ENCODE results near the gene PIP5K1C. TPM values are rescaled to one million over a fixed set of nuclear protein-coding genes. Genes with fewer than 3 reads are reported as not detected.
"Not testable (repeated sequence)": the region's sequence is repeated elsewhere in the genome, so short reads cannot be mapped to it uniquely, and the experiment has no call there.

Gene PIP5K1C
- polyA plus RNA-seq, 3 donors = 19.7 to 30.2 (median 28.9) TPM

DNA sequence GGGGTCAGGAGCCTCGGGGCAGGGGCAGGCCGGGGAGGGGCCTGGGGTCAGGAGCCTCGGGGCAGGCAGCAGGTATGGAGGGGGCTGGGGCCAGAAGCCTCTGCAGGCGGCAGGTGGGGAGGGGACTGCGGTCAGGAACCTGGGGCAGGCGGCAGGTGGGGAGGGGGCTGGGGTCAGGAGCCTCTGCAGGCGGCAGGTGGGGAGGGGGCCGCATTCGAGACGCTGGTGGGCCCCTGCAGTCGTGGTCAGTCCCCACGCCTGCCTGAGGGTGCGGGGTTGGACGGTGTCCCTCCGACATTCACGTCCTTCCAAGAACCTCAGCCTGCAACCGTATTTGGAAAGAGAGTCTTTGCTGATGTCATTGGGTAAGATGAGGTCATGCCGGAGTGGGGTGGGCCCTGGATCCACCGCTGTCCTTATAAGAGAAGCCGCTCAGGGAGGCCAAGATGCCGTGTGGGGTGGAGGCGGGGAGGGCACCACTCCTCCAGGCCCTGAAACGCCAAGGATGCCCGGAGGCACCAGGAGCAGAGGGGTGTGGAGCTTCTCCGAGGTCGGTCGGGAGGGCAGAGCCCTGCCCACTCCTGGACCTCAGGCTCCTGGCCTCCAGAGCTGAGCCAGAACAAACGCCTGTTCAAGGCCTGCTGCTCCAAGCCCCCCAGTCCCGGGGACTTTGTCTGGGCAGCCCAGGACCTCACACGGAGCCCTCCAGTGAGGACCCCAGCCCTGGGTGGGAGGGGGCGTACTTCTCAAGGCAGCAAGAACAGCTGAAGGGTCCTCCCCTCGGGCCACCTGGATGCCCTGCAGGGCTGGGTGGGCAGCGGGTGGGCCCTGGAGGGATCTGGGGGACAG is 30.1 kb downstream of the PIP5K1C start:
- DNase-seq (ENCODE audit: extremely low read depth in 1 of 11, low read depth in 9 of 11, low spot score in 4 of 11) = no peak

DNA sequence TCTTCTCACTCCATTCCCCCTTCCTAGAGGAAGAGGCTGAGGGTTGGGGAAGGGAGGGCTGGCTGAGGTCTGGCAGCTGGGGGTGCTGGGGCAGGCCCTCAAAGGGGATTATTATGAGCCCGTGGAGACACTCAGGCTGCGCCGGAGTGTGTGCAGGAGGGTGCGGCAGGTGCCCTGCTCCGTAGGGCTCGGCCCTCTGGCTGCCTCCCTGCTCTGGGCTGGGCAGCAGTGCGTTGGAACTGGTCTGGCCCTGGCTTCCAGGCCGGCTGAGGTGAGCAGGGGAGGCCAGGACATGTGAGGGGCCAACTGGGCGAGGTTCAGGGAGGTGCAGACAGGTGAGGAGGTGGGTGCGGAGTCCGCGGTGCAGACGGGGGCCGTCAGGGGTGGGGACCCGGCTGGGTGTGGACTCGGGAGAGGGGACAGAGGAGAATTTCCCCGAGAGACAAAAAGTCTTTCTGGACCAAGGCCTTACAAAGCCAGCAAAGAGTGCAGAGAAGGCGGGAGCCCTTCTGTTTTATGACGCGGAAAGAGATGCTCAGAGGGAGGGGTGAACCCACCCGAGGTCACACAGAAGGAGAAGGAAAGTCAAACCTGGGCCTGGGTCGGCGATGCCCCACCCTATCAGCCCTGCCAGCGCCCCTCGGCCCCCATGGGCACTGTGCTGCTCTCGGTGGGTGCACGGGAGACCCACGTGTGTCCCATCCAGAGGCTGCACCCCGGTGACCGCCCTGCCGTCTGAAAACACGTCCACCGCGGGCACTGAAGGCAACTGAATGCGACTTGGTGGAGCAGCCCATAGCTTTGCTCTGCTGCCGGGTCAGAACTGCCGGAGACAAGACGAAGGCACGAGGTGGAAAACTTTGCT is 31.0 kb downstream of the PIP5K1C start:
- DNase-seq (ENCODE audit: extremely low read depth in 1 of 11, low read depth in 9 of 11, low spot score in 4 of 11) = no peak

DNA sequence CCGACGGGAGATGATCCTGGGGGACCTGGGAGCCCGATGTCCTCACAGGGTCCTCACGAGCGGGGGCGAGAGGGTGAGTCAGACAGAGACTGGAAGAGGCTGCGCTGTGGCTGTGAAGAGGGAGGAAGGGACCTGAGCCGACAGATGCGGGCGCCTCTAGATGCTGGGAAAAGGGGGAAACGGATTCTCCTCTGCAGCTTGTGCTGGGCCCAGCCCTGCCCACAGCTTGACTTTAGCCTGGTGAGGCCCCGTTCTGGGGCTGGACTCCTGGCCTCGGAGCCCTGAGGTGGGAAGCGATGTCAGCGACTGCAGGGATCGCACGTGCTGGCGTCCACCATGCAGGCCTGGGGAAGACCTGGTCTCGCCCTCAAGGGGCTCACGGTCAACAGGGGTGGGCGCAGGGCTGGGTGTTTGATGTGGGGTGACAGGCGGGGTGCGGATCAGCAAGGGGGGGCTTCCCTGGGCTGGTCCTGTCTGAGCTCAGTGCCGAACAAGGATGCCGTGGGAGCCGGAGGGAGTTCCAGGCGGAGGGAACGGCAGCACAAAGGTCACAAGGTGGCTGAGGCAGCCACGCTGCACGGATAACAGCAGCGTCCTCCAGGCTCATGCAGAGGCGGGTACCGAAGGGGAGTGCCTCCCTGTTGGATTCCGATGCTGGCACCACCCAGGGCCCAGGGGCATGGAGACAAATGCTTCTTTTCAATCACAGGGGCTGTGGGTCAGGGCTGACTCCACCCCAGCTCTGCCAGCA is 31.8 kb downstream of the PIP5K1C start:
- no peak for DNase-seq (ENCODE audit: extremely low read depth in 1 of 11, low read depth in 9 of 11, low spot score in 4 of 11)

DNA sequence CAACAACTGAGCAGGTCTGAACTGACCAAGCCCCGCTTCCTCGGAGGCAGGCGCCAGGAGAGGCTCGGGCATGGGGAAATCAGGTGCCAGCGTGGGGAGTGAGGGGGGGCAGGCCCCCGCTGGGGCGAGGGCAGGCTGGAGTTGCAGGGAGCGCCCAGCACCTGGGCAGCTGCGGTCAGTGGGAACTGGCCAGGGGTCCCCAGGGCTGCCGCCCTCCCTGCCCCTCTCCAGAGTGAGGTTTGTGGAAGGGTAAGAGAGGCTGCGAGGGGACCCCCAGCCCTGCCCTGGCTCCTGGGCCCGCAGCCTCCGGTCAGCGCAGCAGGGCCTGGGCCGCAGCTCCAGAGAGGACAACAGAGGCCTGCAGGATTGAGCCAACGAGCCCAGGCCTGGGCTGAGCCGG is 32.5 kb downstream of the PIP5K1C start:
- DNase-seq (ENCODE audit: extremely low read depth in 1 of 11, low read depth in 9 of 11, low spot score in 4 of 11) = no peak

DNA sequence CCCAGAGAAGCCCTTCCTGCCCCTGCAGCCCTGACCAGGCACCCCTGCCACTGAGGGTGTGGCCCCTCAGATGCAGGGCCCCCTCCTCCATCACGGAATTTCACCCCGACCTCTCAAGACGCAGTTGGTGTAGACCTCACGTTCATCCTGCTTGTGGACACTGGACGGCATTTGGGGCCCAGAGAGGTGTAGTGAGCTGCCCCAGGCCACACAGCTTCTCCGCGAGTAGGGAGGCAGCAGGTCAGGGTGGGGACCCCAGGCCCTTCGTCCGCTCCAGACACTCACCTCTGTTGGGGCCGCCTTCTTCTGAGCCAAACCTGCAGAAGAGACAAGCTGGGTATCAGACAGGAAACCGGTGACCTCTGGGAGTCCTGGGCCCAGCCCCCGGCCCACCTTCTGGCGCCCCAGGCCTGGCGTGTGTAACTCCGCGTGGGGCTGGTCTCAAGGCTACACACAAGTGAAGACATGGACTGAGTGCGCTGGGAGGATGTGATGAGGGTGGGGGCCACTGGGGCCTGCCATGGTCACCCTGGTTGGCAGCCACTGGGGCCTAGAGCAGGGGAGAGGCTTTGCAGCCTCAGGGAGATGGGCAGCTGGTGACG is 33.1 kb downstream of the PIP5K1C start:
- no peak for DNase-seq (ENCODE audit: extremely low read depth in 1 of 11, low read depth in 9 of 11, low spot score in 4 of 11)

DNA sequence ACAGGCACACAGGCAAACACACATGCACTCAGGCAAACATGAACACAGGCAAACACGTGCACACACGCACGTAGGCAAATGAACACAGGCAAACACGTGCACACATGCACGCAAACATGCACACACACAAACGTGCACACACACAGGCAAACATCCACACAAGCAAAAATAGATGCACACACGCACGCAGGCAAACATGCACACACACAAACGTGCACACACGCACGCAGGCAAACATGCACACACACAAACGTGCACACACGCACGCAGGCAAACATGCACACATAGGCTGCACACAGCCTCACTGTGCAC is 33.8 kb downstream of the PIP5K1C start:
- not testable (repeated sequence) for DNase-seq (ENCODE audit: extremely low read depth in 1 of 11, low read depth in 9 of 11, low spot score in 4 of 11)

DNA sequence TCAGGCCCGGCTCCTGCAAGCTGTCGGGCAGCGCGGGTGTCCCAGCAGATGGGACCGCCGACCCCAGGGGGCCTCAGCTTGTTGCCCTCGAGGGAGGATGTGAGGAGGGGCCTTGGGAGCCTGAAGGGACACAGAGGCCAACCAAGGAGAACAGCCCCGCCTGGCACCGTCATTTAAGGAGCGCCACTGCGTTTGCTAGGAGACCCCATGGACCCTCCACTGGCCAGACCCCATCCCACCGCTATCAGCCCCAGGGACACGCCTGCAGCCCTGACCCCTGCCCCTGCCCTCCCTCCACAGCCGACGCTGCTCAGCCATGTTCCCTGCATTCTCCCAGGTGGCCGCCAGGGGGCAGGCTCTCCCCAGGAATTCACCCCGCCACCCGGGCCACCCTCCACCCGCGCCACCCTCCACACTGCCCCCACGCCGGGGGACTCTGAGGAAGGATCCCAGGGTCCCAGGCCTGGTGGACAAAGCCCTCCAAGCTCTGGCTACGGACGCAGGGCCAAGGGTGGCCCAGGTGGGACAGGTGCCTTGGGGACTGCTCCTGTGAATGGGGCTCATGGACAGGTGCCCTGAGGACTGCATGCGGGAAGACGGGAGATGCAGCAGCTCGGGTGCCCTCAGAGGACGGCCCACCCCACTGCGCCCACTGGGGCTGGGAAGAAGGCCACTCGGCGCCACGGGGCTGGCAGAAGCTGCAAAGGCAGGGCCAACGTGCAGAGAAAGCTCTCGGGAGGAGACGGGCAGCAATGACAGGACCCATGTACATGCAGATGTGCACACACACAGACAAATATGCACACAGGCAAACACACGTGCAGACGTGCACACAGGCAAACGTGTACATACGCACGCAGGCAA is 34.4 kb downstream of the PIP5K1C start:
- no peak for DNase-seq (ENCODE audit: extremely low read depth in 1 of 11, low read depth in 9 of 11, low spot score in 4 of 11)

DNA sequence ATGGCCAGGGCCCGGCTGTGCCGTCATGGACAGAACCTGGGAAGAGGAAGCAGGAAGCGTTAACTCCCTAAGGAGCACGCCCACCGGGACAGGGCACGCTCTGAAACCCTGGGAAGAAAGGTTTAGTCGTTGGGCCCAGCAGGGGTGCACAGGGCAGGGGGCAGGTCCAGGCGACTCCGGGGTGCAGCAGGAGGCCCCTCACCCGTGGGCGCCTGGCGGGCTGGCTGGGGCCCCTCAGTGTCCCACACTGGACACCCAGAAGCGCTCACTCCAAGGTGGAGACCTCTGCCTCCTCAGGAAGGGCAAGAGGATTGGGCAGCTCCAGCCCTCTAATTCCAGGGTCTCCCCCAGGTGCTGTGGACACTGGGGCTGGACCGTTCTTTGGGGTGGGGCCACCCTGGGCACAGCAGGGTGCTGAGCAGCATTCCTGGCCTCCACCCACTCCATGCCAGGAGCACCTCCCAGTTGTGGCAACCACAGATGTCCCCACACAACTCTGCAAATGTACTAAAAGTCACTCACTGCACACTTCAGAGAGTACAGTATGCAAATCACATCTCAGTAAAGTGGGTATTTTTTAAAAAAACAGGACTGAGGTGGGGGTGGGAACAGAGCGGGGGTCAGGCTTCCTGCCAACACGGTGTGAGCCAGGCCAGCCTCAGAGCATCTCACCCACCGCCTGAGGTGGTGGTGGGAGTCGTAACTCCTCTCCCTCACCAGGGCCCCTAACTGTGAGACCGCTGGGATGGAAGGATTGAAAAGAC is 35.2 kb downstream of the PIP5K1C start:
- DNase-seq (ENCODE audit: extremely low read depth in 1 of 11, low read depth in 9 of 11, low spot score in 4 of 11) = no peak

DNA sequence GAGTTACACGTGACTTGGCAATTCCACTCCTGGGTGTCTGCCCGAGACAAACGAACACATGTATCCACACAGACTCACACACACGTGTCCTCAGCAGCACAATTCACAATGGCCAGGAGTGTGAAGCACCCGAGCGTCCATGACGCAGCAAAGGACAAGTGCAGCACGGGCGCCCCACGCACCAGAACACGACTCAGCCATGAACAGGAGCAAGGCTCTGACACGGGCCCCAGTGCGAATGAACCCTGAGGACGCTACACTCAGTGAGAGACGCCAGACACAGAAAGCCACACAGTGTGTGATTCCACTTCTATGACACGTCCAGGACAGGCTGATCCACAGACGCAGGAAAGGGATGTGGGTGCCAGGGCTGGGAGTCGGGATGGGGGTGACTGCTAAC is 36.4 kb downstream of the PIP5K1C start:
- no peak for DNase-seq (ENCODE audit: extremely low read depth in 1 of 11, low read depth in 9 of 11, low spot score in 4 of 11)

DNA sequence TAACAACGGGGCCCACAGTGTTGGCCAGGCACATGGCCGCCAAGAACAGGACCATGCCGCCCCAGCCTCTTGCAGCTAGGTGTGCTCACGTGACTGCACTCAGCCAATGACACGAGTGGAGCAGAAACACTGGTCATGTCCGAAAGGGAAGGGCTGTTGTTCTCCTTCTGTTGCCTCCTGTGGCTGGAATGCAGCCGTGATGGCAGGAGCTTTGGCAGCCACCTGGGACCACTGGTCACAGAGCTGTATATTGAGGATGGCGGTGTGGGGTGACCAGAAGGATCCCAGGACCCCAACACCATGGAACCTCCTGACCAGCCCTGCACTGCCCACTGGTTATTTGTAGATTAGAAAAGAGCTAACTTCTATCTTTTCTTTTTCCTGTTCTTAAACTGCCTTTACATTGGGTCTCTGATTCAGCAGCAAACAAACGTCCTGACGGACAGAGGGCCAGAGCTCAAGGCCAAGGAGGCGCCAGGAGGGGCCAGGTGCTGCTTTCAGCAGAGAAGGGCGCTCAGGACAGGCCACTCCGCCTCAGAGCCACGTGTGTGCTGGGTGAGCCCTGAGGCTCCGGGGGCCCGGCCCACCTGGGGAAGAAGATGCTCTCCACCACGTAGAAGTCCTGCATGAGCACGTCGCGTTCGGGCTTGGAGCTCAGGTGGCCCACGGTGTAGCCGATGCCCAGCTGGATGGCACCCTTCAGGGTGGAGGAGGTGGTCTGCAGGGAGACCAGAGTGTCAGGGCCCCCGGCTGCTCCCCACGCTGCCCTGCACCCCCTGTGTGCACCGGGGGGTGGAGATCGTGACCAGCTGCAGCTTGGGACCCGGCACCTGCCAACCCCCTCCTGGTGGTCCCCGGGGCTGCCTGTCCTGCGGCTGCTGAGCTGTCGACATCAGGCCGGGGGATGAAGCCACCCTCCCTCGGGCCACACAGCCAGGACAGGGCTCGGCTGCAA is 38.7 kb downstream of the PIP5K1C start:
- DNase-seq (ENCODE audit: extremely low read depth in 1 of 11, low read depth in 9 of 11, low spot score in 4 of 11) = no peak

DNA sequence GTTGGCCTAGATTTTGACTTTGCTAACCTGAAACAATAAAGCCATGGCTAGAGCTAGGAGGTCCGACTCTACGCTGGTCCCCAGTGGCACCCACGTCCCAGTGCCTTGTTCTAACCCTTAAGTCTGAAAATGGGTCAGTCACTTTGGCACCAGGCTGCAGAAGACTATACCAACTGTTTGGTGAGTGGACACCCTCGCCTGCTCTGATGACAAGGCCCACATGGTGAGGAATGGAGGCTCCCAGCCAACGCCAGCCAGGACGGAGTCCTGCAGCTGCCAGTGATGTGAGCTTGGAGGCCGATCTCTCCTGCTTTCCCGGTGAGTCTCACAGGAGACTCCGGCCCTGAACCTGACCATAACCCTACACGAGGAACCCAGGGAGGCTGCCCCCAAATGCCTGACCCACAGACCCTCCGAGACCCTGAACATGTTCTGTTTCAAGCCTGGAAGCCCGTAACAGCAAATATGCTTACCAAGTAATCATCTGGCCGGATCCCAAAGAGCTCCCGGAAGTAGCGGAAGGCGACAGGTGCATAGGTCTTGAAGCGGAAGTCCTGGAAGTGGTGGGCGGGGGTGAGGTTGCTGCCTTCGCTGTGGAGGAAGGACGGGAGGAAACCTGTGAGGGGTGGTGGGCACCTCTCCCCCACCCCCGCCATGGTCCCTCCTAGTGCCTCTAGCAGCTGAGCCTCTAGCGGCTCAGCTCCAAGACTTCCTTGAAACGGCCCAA is 39.6 kb downstream of the PIP5K1C start:
- no peak for DNase-seq (ENCODE audit: extremely low read depth in 1 of 11, low read depth in 9 of 11, low spot score in 4 of 11)

DNA sequence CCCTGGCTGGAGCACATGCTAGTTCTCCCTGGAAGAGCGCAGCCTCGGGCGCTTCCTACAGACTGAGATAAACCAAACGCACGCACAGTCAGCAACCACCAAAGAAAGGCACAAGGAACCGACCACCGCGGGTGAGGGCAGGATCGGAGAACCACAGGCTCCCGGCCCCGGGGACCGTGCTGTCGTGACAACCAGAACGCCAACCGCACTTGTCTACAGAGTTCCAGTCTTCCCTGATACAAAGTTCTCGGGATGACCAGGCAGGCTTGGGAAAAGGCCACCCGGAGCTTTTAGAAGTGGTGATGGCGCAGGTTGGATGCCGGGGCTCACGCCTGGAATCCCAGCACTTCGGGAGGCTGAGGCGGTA is 40.5 kb downstream of the PIP5K1C start:
- DNase-seq (ENCODE audit: extremely low read depth in 1 of 11, low read depth in 9 of 11, low spot score in 4 of 11) = no peak

DNA sequence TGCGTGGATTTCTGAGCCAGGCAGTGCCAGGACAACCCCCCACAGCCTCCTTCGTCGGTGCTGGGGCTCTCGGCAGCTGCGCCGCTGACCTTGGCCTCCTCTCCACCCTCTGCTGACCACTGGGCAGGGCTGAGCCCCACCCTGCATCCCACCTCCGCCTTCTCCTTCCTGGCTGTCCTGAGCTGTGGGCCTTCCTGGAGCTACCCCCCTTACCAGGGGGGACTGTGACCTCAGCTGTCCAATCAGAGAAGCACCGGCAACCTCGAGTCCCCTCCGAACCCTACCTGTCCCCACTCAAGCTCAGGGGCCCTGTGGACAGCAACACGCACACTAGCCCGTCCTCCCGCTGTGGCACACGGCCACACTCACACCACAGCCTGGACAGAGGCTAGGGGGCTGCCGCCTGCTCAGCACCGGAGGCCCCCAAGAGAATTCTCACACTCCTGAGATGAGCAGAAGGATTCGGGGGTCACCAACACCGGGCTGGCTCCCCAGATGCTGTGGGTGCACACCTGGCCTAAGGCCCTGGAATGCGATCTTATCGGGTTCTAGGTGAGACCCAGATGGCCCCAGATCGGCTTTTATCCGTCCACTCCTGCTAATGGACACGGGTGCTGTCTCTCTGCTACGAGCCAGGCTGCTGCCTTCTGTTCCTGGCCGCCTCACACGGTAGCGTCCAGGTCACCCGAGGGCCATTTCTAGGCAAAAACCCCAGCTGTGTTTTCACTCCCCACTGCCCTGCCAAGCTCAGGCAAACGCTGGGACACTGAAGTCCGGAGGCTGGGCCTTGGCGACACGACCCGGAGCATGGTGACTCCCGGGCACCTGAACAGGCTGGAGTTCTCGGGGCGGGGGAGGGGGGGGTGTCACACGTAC is 41.2 kb downstream of the PIP5K1C start:
- no peak for DNase-seq (ENCODE audit: extremely low read depth in 1 of 11, low read depth in 9 of 11, low spot score in 4 of 11)

DNA sequence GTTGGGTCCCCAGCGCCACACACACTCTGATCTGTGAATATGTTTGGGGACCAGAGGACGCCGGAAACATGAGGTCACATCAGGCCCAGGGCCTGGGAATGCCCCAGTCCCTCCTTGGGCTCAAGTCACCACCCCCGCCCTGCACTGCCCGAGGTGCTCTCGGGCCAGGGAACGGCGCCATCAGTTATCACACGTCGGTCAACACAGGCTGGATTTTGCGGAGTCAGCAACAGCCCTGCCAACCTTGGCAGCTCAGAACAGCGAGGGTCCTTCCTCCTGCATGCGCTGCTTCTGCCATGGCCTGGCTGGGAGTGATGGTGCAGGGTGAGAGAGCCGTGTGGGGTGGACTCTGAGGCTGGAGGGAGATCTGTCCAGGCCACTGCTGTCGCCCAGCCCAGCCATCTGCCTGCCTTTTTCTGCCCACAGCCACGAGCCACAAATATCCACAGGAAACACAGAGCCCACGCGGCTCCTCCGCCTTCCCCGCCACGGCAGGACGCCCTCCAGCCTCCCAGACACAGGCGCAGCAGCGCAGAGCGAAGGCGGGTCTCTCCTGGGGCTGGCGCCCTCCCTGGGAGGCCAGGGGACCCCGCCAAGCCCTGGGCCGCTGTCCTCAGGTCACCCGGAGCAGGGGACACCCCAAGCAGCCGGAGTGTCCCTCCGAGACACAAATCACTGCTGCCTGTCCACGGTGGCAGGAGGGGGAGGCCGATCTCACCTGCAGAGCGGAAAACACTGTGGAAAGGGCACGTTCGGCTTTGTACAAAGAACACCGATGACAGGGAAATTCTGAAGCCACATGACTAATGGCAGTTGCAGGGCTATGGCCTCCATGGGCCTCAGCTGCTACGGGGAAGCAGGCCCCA is 42.0 kb downstream of the PIP5K1C start:
- no peak for DNase-seq (ENCODE audit: extremely low read depth in 1 of 11, low read depth in 9 of 11, low spot score in 4 of 11)

Measured in renal cortex interstitium (tissue), 11 donors.